ENCODE measurements around the gene CORO7.

GRCh38 chr16:4324492-4325252, 91.7 kb downstream of the CORO7 start:
- TF ChIP-seq CTCF (IDR thresholded peaks at IDR 0.05; ENCODE audit: low read depth, low read length, poor library complexity, severe bottlenecking) (no peak), EZH2phosphoT487 (IDR thresholded peaks at IDR 0.05; ENCODE audit: borderline replicate concordance, low read length) (no peak)

Data from DOHH2 (cell line).